ENCODE data around the gene BAZ1B.
"Not testable (repeated sequence)": the region's sequence is repeated elsewhere in the genome, so short reads cannot be mapped to it uniquely, and the experiment has no call there.

Gene BAZ1B

DNA sequence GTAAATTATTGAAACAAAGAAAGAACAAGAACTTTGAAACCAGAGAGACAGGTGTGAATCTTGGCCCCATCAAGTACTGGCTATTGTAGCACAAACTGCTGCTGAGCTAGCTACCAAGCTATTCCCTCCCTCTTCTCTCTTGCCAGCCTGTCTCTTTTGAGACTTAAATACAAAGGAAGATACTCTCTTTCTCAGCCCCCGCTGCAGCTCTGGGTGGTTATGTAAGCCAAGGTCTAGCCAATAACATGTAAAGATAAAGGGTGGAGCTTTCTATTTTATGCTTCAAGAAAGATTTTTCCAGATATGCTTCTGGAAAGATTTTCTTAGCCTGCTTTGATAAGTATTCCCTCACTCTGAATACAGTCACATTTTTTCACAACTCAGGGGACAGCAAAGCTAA, 17.2 kb downstream of the BAZ1B start:
- in situ Hi-C loops (cut with HindIII; ENCODE audit: low sequenced_read_pairs), result no loop called here
- no peak overlapping the region for H3K4me3 ChIP-seq (ENCODE audit: low read depth, low read length)
- TF ChIP-seq, protein P1, sequence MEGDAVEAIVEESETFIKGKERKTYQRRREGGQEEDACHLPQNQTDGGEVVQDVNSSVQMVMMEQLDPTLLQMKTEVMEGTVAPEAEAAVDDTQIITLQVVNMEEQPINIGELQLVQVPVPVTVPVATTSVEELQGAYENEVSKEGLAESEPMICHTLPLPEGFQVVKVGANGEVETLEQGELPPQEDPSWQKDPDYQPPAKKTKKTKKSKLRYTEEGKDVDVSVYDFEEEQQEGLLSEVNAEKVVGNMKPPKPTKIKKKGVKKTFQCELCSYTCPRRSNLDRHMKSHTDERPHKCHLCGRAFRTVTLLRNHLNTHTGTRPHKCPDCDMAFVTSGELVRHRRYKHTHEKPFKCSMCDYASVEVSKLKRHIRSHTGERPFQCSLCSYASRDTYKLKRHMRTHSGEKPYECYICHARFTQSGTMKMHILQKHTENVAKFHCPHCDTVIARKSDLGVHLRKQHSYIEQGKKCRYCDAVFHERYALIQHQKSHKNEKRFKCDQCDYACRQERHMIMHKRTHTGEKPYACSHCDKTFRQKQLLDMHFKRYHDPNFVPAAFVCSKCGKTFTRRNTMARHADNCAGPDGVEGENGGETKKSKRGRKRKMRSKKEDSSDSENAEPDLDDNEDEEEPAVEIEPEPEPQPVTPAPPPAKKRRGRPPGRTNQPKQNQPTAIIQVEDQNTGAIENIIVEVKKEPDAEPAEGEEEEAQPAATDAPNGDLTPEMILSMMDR (IDR thresholded peaks at IDR 0.05; ENCODE audit: low read depth, low read length, missing control alignments), result no peak
- DNase-seq (ENCODE audit: low read depth), result no peak

DNA sequence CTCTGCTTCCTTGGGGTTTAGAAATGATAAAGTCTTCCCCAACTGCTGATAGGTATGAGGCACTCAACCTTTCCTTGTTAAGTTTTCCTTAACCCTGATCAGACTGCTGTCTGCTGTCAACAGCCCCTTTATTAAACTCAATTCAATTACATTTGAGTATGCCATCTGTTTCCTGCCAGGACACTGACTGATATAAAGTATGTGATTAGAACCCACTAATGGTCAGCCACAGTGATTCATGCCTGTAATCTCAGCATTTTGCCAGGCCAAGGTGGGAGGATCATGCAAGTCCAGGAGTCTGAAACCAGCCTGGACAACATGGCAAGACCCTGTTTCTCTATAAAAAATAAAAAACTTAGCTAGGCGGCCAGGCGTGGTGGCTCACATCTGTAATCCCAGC, 18.1 kb downstream of the BAZ1B start:
- no peak overlapping the region for H3K4me3 ChIP-seq (ENCODE audit: low read depth, low read length)
- in situ Hi-C loops (cut with HindIII; ENCODE audit: low sequenced_read_pairs), result no loop called here
- DNase-seq (ENCODE audit: low read depth), result no peak
- TF ChIP-seq, protein P1 (IDR thresholded peaks at IDR 0.05; ENCODE audit: low read depth, low read length, missing control alignments), result no peak

DNA sequence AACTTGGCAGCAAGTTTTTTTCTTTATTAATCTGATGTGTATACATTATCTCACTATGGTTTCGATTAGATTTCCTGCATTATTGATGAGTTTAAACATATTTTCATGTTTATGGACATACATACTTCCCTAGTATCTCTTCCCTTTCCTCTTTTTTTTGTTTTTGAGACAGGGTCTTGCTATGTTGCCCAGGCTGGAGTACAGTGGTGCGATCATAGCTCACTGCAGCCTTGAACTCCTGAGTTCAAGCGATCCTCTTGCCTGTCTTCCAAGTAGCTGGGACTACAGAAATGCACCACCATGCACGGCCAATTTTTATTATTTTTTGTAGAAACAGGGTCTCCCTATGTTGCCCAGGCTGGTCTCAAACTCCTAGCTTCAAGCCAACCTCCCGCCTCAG, 18.9 kb downstream of the BAZ1B start:
- H3K4me3 ChIP-seq (ENCODE audit: low read depth, low read length), result no peak overlapping the region
- TF ChIP-seq, protein P1 (IDR thresholded peaks at IDR 0.05; ENCODE audit: low read depth, low read length, missing control alignments), result no peak
- in situ Hi-C loops (cut with HindIII; ENCODE audit: low sequenced_read_pairs), result no loop called here
- no peak for DNase-seq (ENCODE audit: low read depth)

DNA sequence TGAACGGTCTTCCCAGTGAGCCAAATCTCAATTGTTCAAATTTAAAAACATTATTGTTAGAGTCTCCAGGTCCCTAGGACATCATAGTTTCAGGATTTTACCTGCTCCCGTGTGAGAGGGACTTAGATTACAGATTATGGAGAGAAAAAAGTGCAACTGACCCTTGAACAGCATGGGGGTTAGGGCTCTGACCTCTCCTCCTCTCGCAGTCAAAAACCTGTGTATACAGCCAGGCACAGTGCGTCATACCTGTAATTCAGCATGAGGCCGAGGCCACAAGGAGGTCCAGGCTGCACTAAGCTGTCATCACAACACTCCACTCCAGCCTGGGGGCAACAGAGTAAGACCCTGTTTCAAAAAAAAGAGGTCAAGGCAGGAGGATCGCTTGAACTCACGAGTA, 25.5 kb downstream of the BAZ1B start:
- DNase-seq (ENCODE audit: low read depth), result no peak
- TF ChIP-seq, protein P1 (IDR thresholded peaks at IDR 0.05; ENCODE audit: low read depth, low read length, missing control alignments), result no peak
- in situ Hi-C loops (cut with HindIII; ENCODE audit: low sequenced_read_pairs), result no loop called here
- H3K4me3 ChIP-seq (ENCODE audit: low read depth, low read length), result no peak overlapping the region

DNA sequence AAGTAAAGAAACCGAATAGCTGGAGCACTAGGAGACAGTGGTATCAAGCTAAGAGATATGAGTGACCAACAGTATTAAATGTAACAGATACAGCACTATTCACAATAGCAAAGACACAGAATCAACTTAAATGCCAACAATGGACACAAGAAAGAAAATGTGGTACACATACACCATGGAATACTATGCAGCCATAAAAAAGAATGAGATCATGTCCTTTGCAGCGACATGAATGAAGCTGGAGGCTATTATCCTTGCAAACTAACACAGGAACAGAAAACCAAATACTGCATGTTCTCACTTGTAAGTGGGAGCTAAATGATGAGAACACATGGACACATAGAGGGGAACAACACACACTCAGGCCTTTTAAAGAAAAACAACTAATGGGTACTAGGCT, 26.6 kb downstream of the BAZ1B start:
- in situ Hi-C loops (cut with HindIII; ENCODE audit: low sequenced_read_pairs); H3K4me3 ChIP-seq (ENCODE audit: low read depth, low read length); DNase-seq (ENCODE audit: low read depth): not testable (repeated sequence)

DNA sequence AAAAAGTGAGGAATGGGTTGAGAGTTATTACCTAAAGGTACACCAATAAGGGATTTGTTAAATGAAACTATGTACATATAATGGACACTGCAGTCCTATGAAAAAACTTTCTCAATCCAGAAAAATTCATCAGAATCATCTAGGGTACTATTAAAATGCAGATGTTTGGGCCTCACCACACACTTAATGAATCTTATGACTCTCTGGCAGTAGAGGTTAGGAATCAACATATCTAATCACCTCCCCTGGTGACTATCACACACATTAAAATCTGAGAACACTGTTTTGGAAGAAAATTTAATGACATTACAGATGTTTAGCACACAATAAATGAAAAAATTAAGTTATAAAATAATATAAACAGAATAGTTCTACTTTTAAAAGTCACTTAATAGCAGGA, 32.1 kb downstream of the BAZ1B start:
- no peak overlapping the region for H3K4me3 ChIP-seq (ENCODE audit: low read depth, low read length)
- no peak for DNase-seq (ENCODE audit: low read depth)
- TF ChIP-seq, protein P1 (IDR thresholded peaks at IDR 0.05; ENCODE audit: low read depth, low read length, missing control alignments), result no peak
- in situ Hi-C loops (cut with HindIII; ENCODE audit: low sequenced_read_pairs), result no loop called here

DNA sequence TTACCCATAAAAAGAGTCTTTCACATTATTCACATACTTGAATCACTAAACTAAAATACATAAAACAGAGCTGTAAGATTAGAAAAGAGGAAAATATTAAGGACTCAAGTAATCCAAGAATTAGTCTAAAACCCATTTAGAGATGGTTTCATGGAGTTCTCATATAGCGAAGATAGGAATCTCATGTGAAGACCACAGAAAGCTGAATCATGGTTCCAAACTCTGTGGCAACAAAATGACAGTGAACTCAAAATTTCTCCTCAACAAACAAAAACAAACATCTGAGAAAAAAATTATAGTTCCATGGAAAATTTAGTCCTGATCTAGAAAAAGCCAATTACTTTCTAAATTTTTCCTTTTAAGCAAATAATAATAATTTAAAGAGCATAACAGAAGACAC, 34.6 kb downstream of the BAZ1B start:
- TF ChIP-seq, protein P1 (IDR thresholded peaks at IDR 0.05; ENCODE audit: low read depth, low read length, missing control alignments), result no peak
- no peak overlapping the region for H3K4me3 ChIP-seq (ENCODE audit: low read depth, low read length)
- DNase-seq (ENCODE audit: low read depth), result no peak
- in situ Hi-C loops (cut with HindIII; ENCODE audit: low sequenced_read_pairs), result no loop called here
